Kidney glomerular epithelial cell (primary cell): ENCODE results near the gene ESYT1.
A peak's percentile ranks its signal among the peaks of the same experiment; 100 is the strongest.
"Not testable (repeated sequence)": the region's sequence is repeated elsewhere in the genome, so short reads cannot be mapped to it uniquely, and the experiment has no call there.

ENCODE experiments used
- DNase-seq: peaks from one replicate; lab custom pipeline; 2025; lab: John Stamatoyannopoulos, UW

The ESYT1 gene

DNA sequence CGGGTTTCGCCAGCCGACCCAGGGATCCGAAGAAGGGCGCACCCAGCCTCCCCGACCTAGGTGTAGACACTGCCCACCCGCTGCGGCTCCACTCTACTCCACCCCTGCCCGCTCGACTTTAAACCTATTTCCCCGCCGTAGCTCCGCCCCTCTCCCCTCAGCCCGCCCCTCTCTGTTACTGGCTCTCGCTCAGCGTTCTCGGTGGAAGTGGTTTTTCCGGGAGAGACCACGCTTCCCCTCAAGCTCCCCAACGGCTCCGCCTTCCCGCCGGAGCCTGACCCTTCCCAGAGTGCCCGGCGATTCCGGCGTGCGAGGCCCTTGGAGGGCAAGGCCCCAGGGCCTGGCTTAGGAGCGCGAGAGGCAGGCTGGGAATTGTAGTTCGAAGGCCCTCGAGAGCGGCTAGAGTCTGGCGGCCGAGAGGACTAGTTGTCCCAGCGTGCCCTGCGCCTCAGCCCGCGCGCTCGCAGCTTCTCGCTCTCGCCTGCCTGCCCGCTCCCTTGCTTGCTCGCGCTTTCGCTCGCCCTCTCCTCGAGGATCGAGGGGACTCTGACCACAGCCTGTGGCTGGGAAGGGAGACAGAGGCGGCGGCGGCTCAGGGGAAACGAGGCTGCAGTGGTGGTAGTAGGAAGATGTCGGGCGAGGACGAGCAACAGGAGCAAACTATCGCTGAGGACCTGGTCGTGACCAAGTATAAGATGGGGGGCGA lies 23.8 kb upstream of the ESYT1 start, which contains the start of gene PA2G4:
PA2G4 (plus strand) TSS at position 451 of the 706 bp plus-strand sequence; CDS start at position 630, 179 bp downstream.
- DNase-seq: peak; percentile 97

- DNase-seq: no peak
Measured at GRCh38 chr12:56104815-56105608, 23.1 kb upstream of the ESYT1 start.

GRCh38 chr12:56105609-56105902 lies 22.5 kb upstream of the ESYT1 start:
- no peak for DNase-seq

DNA sequence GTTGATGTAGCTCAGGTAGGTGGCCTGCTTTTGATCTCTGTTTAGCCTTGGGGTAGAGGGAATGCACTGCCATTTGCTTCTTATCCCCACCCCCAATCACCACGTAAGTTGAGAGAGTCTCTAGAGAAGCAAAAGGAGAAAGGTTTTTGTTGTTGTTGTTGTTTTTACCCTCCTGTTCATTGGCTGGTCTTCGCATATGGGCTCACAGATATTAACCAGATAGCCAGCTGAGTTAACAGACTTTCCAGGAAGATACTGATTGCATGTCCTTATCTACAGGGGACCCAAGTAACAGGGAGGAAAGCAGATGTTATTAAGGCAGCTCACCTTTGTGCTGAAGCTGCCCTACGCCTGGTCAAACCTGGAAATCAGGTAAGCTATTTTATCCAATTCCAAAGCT lies 20.8 kb upstream of the ESYT1 start:
- no peak for DNase-seq

- DNase-seq: no peak
Measured at GRCh38 chr12:56110571-56110970, 17.5 kb upstream of the ESYT1 start.

DNA sequence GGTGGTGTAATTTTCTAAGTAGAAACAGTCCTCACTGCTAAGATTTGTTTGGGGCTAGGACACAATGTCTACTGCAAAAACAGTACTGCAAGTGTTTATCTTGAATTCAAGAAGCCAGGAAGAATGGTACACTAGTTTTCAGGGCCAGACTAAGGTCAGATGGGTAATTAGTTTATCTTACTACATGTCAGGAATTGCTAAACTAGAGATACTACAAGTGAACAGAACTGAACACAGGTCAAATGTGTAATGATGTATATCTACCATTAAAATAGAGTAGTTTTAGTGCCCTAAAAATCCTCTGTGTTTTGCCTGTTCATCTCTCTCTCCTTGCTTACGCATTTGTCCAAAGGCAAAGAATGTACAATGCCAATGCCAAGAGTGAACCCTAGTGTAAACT lies 14.0 kb upstream of the ESYT1 start:
- no peak for DNase-seq

- no peak for DNase-seq
Measured at GRCh38 chr12:56115329-56115728, 12.7 kb upstream of the ESYT1 start.

DNA sequence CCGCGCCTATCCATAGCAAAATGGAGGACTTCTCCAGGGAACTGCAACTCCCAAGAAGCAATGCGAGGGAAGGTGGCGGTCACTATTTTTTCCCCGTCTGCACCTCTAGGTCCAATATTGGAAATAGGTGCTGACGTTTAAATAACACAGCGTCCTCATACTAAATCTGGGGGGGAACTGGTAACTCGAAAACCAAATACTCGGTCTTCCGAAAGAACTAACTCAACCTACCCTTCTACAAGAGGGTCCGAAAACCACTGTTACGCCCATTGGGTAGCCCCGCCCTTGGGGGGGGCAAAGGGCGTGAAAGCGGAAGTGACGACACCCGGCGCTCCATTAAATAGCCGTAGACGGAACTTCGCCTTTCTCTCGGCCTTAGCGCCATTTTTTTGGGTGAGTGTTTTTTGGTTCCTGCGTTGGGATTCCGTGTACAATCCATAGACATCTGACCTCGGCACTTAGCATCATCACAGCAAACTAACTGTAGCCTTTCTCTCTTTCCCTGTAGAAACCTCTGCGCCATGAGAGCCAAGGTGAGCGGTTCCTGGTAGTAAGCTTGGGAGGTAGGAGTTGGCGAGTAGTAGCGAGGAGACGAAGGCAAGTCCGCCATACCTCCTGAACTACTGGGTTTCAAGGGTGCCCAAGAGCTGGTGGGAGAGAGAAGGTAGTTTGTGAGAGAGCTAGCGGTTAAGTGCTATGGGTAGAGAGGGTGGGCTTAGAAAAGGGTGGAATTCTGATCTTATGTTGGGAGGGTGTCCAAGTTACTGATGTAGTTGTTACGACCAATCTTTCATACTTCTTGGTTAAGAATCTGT lies 11.6 kb upstream of the ESYT1 start, which contains the start of gene RPL41:
RPL41 (plus strand) TSS at position 367 of the 815 bp plus-strand sequence.
- peak; percentile 98 for DNase-seq

DNA sequence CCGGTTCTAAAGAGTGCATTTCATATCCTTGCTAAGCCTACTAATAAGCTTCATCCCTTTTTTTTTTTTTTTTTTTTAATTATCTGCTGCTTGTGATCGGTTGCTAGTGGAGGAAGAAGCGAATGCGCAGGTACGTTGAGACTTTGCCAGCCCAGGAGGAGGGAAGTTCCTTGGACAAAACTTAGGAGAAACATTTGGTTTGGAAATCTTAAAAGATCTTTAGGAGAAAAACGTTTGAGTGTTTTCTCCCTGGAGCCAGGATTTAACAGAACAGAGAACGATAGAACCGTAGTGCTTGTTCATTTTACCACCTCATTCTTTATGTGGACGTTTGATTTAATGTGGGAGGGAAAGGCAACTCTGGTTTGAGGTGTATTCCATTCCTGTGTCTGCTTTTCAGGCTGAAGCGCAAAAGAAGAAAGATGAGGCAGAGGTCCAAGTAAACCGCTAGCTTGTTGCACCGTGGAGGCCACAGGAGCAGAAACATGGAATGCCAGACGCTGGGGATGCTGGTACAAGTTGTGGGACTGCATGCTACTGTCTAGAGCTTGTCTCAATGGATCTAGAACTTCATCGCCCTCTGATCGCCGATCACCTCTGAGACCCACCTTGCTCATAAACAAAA lies 10.9 kb upstream of the ESYT1 start:
- not testable (repeated sequence) for DNase-seq

GRCh38 chr12:56117778-56118687 lies 10.0 kb upstream of the ESYT1 start, which contains the start of gene ZC3H10:
ZC3H10 (plus strand) TSS chr12:56118266; CDS start chr12:56120563, 2,297 bp downstream.
- peak; percentile 97 for DNase-seq

- no peak for DNase-seq
Measured at GRCh38 chr12:56118688-56119357, 9.2 kb upstream of the ESYT1 start.

DNA sequence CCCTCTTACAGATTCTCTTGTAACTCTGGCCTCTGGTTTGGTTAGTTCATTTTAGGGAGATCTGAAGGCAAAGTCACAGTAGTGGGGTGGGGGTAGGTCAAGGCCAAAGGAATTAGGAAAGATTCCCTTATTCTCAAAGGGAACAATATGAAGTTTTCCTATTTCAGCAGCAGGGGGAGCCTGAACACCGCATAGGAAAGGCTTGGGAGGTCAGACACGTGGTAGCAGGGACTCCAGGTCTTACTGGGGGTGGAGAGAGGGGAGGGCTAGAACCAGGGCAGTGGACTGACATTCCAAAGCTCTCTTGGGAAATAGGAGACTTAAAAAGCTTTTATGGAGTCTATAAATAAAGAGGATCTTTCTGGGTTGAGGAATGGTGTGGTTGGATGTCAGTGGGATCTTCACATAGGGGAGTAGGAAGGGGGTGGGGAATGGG lies 8.7 kb upstream of the ESYT1 start:
- peak; percentile 78 for DNase-seq

DNA sequence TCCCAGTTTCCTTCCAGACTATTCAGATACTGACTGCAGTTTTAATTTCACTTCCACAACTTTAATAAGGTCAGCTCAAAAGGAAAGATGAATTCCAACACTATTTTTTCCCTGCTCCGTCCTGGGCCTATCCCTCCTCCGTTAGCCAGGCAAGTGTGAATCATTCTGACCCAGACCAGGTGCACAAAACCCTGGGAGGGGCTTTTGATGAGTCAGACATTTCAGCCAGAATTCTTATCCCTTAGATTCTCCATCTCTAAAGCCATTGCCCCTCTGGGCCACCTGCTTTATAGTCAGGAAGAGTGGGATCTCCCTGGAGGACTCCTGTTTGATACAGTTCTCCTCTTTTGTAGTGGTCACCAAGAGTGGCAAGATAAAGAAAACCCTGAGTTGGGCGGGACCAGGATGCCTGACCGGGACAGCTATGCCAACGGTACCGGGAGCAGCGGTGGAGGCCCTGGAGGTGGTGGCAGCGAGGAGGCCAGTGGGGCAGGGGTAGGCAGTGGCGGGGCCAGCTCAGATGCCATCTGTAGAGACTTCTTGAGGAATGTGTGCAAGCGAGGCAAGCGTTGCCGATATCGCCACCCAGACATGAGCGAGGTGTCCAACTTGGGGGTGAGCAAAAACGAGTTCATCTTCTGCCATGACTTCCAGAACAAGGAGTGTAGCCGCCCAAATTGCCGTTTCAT lies 7.8 kb upstream of the ESYT1 start:
- no peak for DNase-seq

GRCh38 chr12:56121204-56121870 lies 6.7 kb upstream of the ESYT1 start:
- no peak for DNase-seq

GRCh38 chr12:56122637-56123036 lies 5.4 kb upstream of the ESYT1 start:
- DNase-seq: no peak

GRCh38 chr12:56124133-56124532 lies 3.9 kb upstream of the ESYT1 start:
- no peak for DNase-seq

GRCh38 chr12:56126732-56127239 lies 1.3 kb upstream of the ESYT1 start:
- DNase-seq: no peak

GRCh38 chr12:56127485-56127887 lies 581 bp upstream of the ESYT1 start:
- DNase-seq: no peak

GRCh38 chr12:56128670-56129205 lies 671 bp downstream of the ESYT1 start:
- DNase-seq: peak; percentile 27
